OCI-LY7 (cell line): ENCODE results near the gene RAB19. TPM values are rescaled to one million over a fixed set of nuclear protein-coding genes. Genes with fewer than 3 reads are reported as not detected.

Source experiments
- Bru-seq: library from RNA; stranded (reverse); fragments of 400-500 nt; gene quantifications from one replicate; lab custom pipeline; 2021; lab: Mats Ljungman, UMichigan
- BruChase-seq, 2 experiments: library from RNA; stranded (reverse); fragments of 400-500 nt; gene quantifications; one replicate each; lab custom pipeline; 2021; lab: Mats Ljungman, UMichigan
- BruUV-seq: library from RNA; stranded (reverse); fragments of 400-500 nt; replicated peaks from 2 replicates; lab custom pipeline; 2021; lab: Mats Ljungman, UMichigan
- CTCF ChIA-PET: fragments of 300-600 bp; sonication (Branson Sonifier 250); formaldehyde crosslinking; loops from one replicate; lab custom pipeline; 2022; ENCODE audit warnings: antibody characterized with exemption; ENCODE audit not compliant: unreplicated experiment; lab: Charles Lee
- POLR2A ChIA-PET: fragments of 300-600 bp; sonication (Branson Sonifier 250); formaldehyde crosslinking; loops from one replicate; lab custom pipeline; 2022; ENCODE audit warnings: antibody characterized with exemption; lab: Charles Lee
- DNase-seq: peaks from one replicate; pipeline ENCODE4 v3.0.0-alpha.2; 2015; ENCODE audit warnings: low spot score
- H2AFZ ChIP-seq: fragments of 200-600 bp; sonication (generic), shearing (Covaris generic); 2 replicates; pipeline ENCODE4 v1.6.1; 2014; ENCODE audit warnings: mild to moderate bottlenecking, antibody characterized with exemption, low read length, moderate library complexity
- H3K27ac ChIP-seq: fragments of 200-600 bp; sonication (generic); 2 replicates; pipeline ENCODE4 v1.5.1; 2014; ENCODE audit warnings: mixed run types, low read depth, mild to moderate bottlenecking, moderate library complexity, low read length, inconsistent platforms; ENCODE audit not compliant: poor library complexity, severe bottlenecking
- H3K36me3 ChIP-seq: fragments of 200-600 bp; sonication (generic); 2 replicates; pipeline ENCODE4 v1.6.1; 2014; ENCODE audit warnings: mild to moderate bottlenecking, antibody characterized with exemption, low read length, moderate library complexity, mixed read lengths; ENCODE audit not compliant: insufficient read depth
- H3K4me1 ChIP-seq: fragments of 200-600 bp; sonication (generic); 2 replicates; pipeline ENCODE4 v1.5.1; 2014; ENCODE audit warnings: mild to moderate bottlenecking, low read length; ENCODE audit not compliant: insufficient read depth, poor library complexity, severe bottlenecking
- H3K4me2 ChIP-seq: fragments of 200-600 bp; sonication (generic); 2 replicates; pipeline ENCODE4 v1.6.1; 2014; ENCODE audit warnings: mild to moderate bottlenecking, low read length
- H3K4me3 ChIP-seq: fragments of 200-600 bp; sonication (generic); 2 replicates; pipeline ENCODE4 v1.5.1; 2014; ENCODE audit warnings: mild to moderate bottlenecking, low read depth, low read length; ENCODE audit not compliant: poor library complexity, severe bottlenecking
- H3K79me2 ChIP-seq: fragments of 200-600 bp; sonication (generic); 2 replicates; pipeline ENCODE4 v1.6.1; 2016; ENCODE audit warnings: low read depth, mild to moderate bottlenecking, low read length, moderate library complexity, mixed read lengths; ENCODE audit not compliant: insufficient read depth
- H3K9me2 ChIP-seq: fragments of 200-600 bp; sonication (generic); 2 replicates; pipeline ENCODE4 v1.6.1; 2016; ENCODE audit warnings: mild to moderate bottlenecking, low read length, mixed read lengths; ENCODE audit not compliant: insufficient read depth
- H3K9me3 ChIP-seq: fragments of 200-600 bp; sonication (generic); 2 replicates; pipeline ENCODE4 v1.6.1; 2014; ENCODE audit warnings: mild to moderate bottlenecking, mixed run types, low read length, mixed read lengths
- H4K20me1 ChIP-seq: fragments of 200-600 bp; sonication (generic); 2 replicates; pipeline ENCODE4 v1.6.1; 2014; ENCODE audit warnings: mild to moderate bottlenecking, antibody characterized with exemption, low read length, moderate library complexity, mixed read lengths; ENCODE audit not compliant: insufficient read depth
- CTCF ChIP-seq: fragments of 200-600 bp; sonication (generic); conservative IDR thresholded peaks from 2 replicates; pipeline ENCODE4 v1.5.1; 2014; ENCODE audit warnings: mild to moderate bottlenecking, antibody characterized with exemption, low read length, moderate library complexity, mixed read lengths
- EZH2phosphoT487 ChIP-seq: fragments of 200-600 bp; sonication (generic); IDR thresholded peaks from 2 replicates; pipeline ENCODE4 v1.6.1; 2018; ENCODE audit warnings: low read depth, borderline replicate concordance, mild to moderate bottlenecking, mixed run types, antibody characterized with exemption, low read length, moderate library complexity, mixed read lengths
- intact Hi-C: fragments of 100-400 bp; cut with micrococcal nuclease; formaldehyde crosslinking; loops from one replicate; pipeline ENCODE4 v1.10.0; 2022; ENCODE audit not compliant: unreplicated experiment
- long read RNA-seq: library from polyadenylated mRNA; stranded (forward); transcript quantifications from one replicate; pipeline ENCODE4 v2.0.0, GENCODE V29; 2022
- total RNA-seq, 2 experiments: library from RNA; depleted of rRNA in 1 of 2; stranded (reverse); fragments of >200 nt in 1 of 2; shearing (Covaris generic) in 1 of 2; gene quantifications; 2 replicates each; pipeline ENCODE4 v1.2.3, GENCODE V29; 2014 to 2022

The RAB19 gene
- not detected in 2 replicates for total RNA-seq (2014; rRNA removed; shearing (Covaris generic))
- total RNA-seq (2022), result not detected in 2 replicates
- not detected for Bru-seq, nascent RNA
- not detected for BruChase-seq, experiment 1, labeled RNA remaining after a 6-hour chase
- BruChase-seq, experiment 2, labeled RNA remaining after a 2-hour chase, result percentile 6 among the genes with signal in this experiment
- long read RNA-seq, result 0 reads

GRCh38 chr7:140403878-140404564 is at the start of gene RAB19:
TSS of gene RAB19 (plus strand) at chr7:140404058. CDS start at chr7:140407647, 3,589 bp downstream.
- no peaks in the 10 kb centered on the region for H3K36me3 ChIP-seq
- H3K9me3 ChIP-seq, result no peaks in the 10 kb centered on the region
- H3K79me2 ChIP-seq, result no peaks in the 10 kb centered on the region
- no TSS peak for BruUV-seq
- DNase-seq, result no peak
- no peak for TF ChIP-seq EZH2phosphoT487
- no peak for TF ChIP-seq CTCF
- intact Hi-C loops, result no loop called here
- no peak within 1 kb of the TSS for H2AFZ ChIP-seq
- H3K27ac ChIP-seq, result no peak within 1 kb of the TSS
- CTCF ChIA-PET, result no interaction called here
- H3K4me2 ChIP-seq, result peak within 1 kb of the TSS; percentile 27; the same call in 1 of the 2 replicates
- no peak within 1 kb of the TSS for H3K4me3 ChIP-seq
- H4K20me1 ChIP-seq, result no peaks in the 10 kb centered on the region
- POLR2A ChIA-PET, result no interaction called here
- no peaks in the 10 kb centered on the region for H3K4me1 ChIP-seq
- H3K9me2 ChIP-seq, result no peaks in the 10 kb centered on the region

- no peak for TF ChIP-seq EZH2phosphoT487
- no peak for TF ChIP-seq CTCF
- no peaks in the 10 kb centered on the region for H3K9me3 ChIP-seq
- H4K20me1 ChIP-seq, result no peaks in the 10 kb centered on the region
- H3K9me2 ChIP-seq, result no peaks in the 10 kb centered on the region
- H3K4me2 ChIP-seq, result no peak overlapping the region
- no peak for DNase-seq
- H3K36me3 ChIP-seq, result no peaks in the 10 kb centered on the region
- H3K4me3 ChIP-seq, result no peak overlapping the region
- no TSS peak for BruUV-seq
- no peaks in the 10 kb centered on the region for H3K79me2 ChIP-seq
- H3K4me1 ChIP-seq, result no peaks in the 10 kb centered on the region
- intact Hi-C loops, result no loop called here
- CTCF ChIA-PET, result no interaction called here
- no peak overlapping the region for H3K27ac ChIP-seq
- H2AFZ ChIP-seq, result no peak overlapping the region
- POLR2A ChIA-PET, result no interaction called here
These were observed 45.8 kb upstream of the RAB19 start for GRCh38 chr7:140358024-140358411.
